Prostate gland (tissue), 2 donors: ENCODE measurements around the gene DPEP2.

Source experiments
- CTCF ChIP-seq, 4 experiments: fragments of 200-600 bp in 2 of 4; fragments of 450-650 bp in 2 of 4; sonication (generic) in 2 of 4; IDR thresholded peaks; 1 replicate in 3 of 4; 2 replicates in 1 of 4; pipeline ENCODE4 v1.5.1; 2016 to 2019; ENCODE audit warnings: antibody characterized with exemption in 4 of 4, mild to moderate bottlenecking in 2 of 4, moderate library complexity in 2 of 4
- POLR2A ChIP-seq: fragments of 450-650 bp; IDR thresholded peaks from one replicate; pipeline ENCODE4 v1.6.1; 2016; ENCODE audit warnings: antibody characterized with exemption, mild to moderate bottlenecking
- POLR2AphosphoS5 ChIP-seq: sonication (generic); formaldehyde crosslinking; IDR thresholded peaks from one replicate; pipeline ENCODE4 v1.6.1; 2017; ENCODE audit warnings: antibody characterized with exemption

DNA sequence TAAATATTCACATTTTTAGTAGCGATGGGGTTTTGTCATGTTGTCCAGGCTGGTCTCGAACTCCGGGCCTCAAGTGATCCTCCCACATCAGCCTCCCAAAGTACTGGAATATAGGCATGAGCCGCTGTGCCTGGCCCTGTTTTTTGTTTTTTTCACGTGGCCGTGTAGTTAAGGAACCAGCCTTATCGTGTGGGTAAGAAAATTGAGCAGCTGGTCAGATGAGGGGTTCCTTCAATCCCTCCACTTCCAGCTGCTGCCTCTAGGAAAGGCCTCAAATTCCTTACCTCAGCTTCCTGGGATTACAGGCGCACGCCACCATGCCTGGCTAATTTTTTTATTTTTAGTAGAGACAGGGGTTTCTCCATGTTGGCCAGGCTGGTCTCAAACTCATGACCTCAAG lies 5.9 kb upstream of the DPEP2 start:
- TF ChIP-seq CTCF (IDR thresholded peaks at IDR 0.05) (no peak), POLR2A (no peak), POLR2AphosphoS5 (no peak)
